ENCODE measurements around the gene TULP4. TPM values are rescaled to one million over a fixed set of nuclear protein-coding genes. Genes with fewer than 3 reads are reported as not detected.
A peak's percentile ranks its signal among the peaks of the same experiment; 100 is the strongest.

TULP4 gene
- total and polyA plus RNA-seq, 2 of the 8 experiments (the other 6 are each of a cell fraction or from before 2014, with no cell fraction given): 7.7 to 51.6 TPM

DNA sequence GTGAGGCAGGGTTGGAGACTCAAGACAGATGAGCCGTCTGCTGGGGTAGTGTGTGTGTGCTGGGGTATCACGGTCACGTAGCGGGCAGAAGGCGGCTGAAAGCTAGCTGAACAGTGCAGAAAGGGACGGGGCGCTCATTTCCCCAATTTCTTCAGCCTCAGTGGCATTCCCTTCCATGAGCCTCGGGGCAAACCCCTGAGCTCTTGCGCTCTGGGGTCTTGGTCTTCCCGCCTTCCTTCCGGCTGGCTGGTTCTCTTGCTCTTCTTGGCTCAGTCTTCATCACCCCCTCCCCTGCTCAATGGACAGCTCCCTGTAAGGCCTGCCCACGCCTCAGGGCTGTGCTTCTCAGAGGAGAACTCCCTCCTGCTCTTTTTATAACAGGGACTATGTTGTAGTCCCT, 232.2 kb downstream of the TULP4 start:
- Histone ChIP-seq H2BK12ac (ENCODE audit: low read depth, low read length) (0 out of 2 replicates have a peak overlapping the region, but pooled peaks have one; percentile 46), H4K8ac (ENCODE audit: extremely low read depth, insufficient read depth, low read length) (no peak overlapping the region), H2AFZ (ENCODE audit: low read length) (no peak overlapping the region), H3K27ac (ENCODE audit: low read depth, low read length) (no peak overlapping the region), H4K20me1 (replicated peaks in 1 of 2; ENCODE audit: control insufficient read depth in 1 of 2, insufficient read depth in 2 of 2, low read length in 2 of 2) (no peaks in the 10 kb centered on the region), H3K4me3 (ENCODE audit: extremely low read depth in 1 of 4, insufficient read depth in 2 of 4, low read depth in 3 of 4, low read length in 4 of 4) (no peak overlapping the region), H2BK120ac (replicated peaks; ENCODE audit: low read depth, low read length) (no peak overlapping the region), H3K18ac (ENCODE audit: extremely low read depth, low read length) (no peak overlapping the region), H4K5ac (ENCODE audit: insufficient read length, low read depth, low read length) (no peak overlapping the region), H3K23me2 (ENCODE audit: low read depth, low read length) (no peaks in the 10 kb centered on the region), H3K4me2 (ENCODE audit: insufficient read depth in 1 of 2, low read depth in 2 of 2, low read length in 2 of 2) (no peak overlapping the region), H3K4me1 (replicated peaks in 1 of 4; ENCODE audit: control insufficient read depth in 3 of 4, insufficient read depth in 4 of 4, low read length in 3 of 4) (peaks cover 0 to 8% (median 4%) of the 10 kb centered on the region in 4 experiments; a peak in 5 of 7 replicates), H3K36me3 (ENCODE audit: control insufficient read depth in 2 of 4, insufficient read depth in 4 of 4, low read length in 3 of 4) (peaks cover 0 to 3% (median 0%) of the 10 kb centered on the region in 4 experiments; a peak in 1 of 8 replicates), H3K9ac (replicated peaks in 1 of 4; ENCODE audit: extremely low read depth in 1 of 4, low read depth in 3 of 4, low read length in 3 of 4) (no peak overlapping the region; a peak in 2 of 7 replicates), H3K23ac (ENCODE audit: insufficient read length) (no peak overlapping the region), H3K27me3 (replicated peaks in 1 of 4; ENCODE audit: control insufficient read depth in 3 of 4, extremely low read depth in 1 of 4, insufficient read depth in 3 of 4, low read length in 3 of 4) (no peaks in the 10 kb centered on the region), H3K4ac (replicated peaks; ENCODE audit: insufficient read length, low read depth, low read length) (no peak overlapping the region), H3K79me2 (ENCODE audit: control insufficient read depth in 1 of 2, insufficient read depth in 2 of 2, low read length in 2 of 2) (no peaks in the 10 kb centered on the region), H4K91ac (replicated peaks; ENCODE audit: insufficient read length, low read length) (no peak overlapping the region), H2BK15ac (ENCODE audit: low read length) (no peak overlapping the region), H3K9me3 (ENCODE audit: insufficient read depth in 2 of 2, low read depth in 1 of 2, low read length in 1 of 2) (no peaks in the 10 kb centered on the region), H3K56ac (replicated peaks; ENCODE audit: insufficient read length, low read depth, low read length) (no peak overlapping the region), H2BK20ac (ENCODE audit: low read length) (no peak overlapping the region), H3K14ac (ENCODE audit: insufficient read length) (no peak overlapping the region), H2BK5ac (ENCODE audit: low read depth, low read length) (no peak overlapping the region), H3K79me1 (ENCODE audit: low read depth, low read length) (no peaks in the 10 kb centered on the region), H2AK5ac (ENCODE audit: low read depth, low read length) (no peak overlapping the region)
- no peak for FAIRE-seq
- POLR2A ChIA-PET (ENCODE audit: partially characterized antibody): interaction anchor here (3.1 kb wide), 1 partner anchor 8 kb away, joined by 11 read pairs; no protein-coding TSS in a partner anchor
- WGBS, 2 experiments (ENCODE audit: extremely low coverage in 1 of 2, insufficient coverage in 1 of 2, insufficient read length in 1 of 2, insufficient replicate concordance in 2 of 2, low coverage in 1 of 2, low lambda C conversion rate in 2 of 2, missing lambda C conversion rate in 1 of 2): 94% methylated on average over 12 of the region's 12 CpGs; no CpG with 5 or more reads in 1 of the 2 experiments
- CTCF ChIA-PET (ENCODE audit: partially characterized antibody): interaction anchor here (0.7 to 1.5 kb wide), 4 partner anchors 25 to 330 kb away, joined by 3 to 7 read pairs (median 4); no protein-coding TSS in a partner anchor
- no peak for DNase-seq (ENCODE audit: low read depth in 1 of 2, low spot score in 2 of 2)
- TF ChIP-seq SIN3A (conservative IDR thresholded peaks at IDR 0.05 in 1 of 2, IDR thresholded peaks at IDR 0.05 in 1 of 2; ENCODE audit: low read depth in 1 of 2, low read length in 2 of 2): no peak
- no peak for TF ChIP-seq MAFK (IDR thresholded peaks at IDR 0.05; ENCODE audit: low read depth, low read length)
- no peak for TF ChIP-seq BCL11A (IDR thresholded peaks at IDR 0.05; ENCODE audit: low read depth in 2 of 2, low read length in 2 of 2)
- no peak for TF ChIP-seq CREB1 (IDR thresholded peaks at IDR 0.05)
- TF ChIP-seq KDM1A (IDR thresholded peaks at IDR 0.05; ENCODE audit: borderline replicate concordance, low read length): no peak
- no peak for TF ChIP-seq YY1 (IDR thresholded peaks at IDR 0.05; ENCODE audit: low read depth, low read length)
- TF ChIP-seq TBP (IDR thresholded peaks at IDR 0.05; ENCODE audit: low read depth, low read length): no peak
- no peak for TF ChIP-seq GTF2F1 (IDR thresholded peaks at IDR 0.05; ENCODE audit: borderline replicate concordance, low read depth, low read length)
- TF ChIP-seq RFX5 (IDR thresholded peaks at IDR 0.05; ENCODE audit: borderline replicate concordance, low read depth, low read length): no peak
- no peak for TF ChIP-seq EGR1 (IDR thresholded peaks at IDR 0.05; ENCODE audit: borderline replicate concordance, low read depth, low read length)
- TF ChIP-seq, protein P1, sequence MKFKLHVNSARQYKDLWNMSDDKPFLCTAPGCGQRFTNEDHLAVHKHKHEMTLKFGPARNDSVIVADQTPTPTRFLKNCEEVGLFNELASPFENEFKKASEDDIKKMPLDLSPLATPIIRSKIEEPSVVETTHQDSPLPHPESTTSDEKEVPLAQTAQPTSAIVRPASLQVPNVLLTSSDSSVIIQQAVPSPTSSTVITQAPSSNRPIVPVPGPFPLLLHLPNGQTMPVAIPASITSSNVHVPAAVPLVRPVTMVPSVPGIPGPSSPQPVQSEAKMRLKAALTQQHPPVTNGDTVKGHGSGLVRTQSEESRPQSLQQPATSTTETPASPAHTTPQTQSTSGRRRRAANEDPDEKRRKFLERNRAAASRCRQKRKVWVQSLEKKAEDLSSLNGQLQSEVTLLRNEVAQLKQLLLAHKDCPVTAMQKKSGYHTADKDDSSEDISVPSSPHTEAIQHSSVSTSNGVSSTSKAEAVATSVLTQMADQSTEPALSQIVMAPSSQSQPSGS (IDR thresholded peaks at IDR 0.05; ENCODE audit: low read length): no peak
- no peak for TF ChIP-seq CHD1 (IDR thresholded peaks at IDR 0.05; ENCODE audit: low read depth, low read length)
- no peak for TF ChIP-seq SIRT6 (IDR thresholded peaks at IDR 0.05; ENCODE audit: low read length)
